ENCODE data around the gene MCL1.
"Not testable (repeated sequence)": the region's sequence is repeated elsewhere in the genome, so short reads cannot be mapped to it uniquely, and the experiment has no call there.

DNA sequence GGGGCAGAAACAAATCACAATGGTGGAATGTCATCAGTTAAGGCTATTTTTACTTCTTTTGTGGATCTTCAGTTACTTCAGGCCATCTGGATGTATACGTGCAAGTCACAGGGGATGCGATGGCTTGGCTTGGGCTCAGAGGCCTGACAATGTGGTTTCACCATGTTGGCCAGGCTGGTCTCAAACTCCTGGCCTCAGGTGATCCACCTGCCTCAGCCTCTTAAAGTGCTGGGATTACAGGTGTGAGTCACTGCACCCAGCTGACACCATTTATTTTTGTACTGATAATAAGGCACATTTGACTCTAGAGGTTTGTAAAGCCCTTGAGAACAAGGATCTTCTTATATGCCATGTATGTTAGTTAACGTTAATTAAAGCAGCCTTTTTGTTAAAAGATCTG lies 1.6 kb upstream of the MCL1 start:
- TF ChIP-seq, protein P1, sequence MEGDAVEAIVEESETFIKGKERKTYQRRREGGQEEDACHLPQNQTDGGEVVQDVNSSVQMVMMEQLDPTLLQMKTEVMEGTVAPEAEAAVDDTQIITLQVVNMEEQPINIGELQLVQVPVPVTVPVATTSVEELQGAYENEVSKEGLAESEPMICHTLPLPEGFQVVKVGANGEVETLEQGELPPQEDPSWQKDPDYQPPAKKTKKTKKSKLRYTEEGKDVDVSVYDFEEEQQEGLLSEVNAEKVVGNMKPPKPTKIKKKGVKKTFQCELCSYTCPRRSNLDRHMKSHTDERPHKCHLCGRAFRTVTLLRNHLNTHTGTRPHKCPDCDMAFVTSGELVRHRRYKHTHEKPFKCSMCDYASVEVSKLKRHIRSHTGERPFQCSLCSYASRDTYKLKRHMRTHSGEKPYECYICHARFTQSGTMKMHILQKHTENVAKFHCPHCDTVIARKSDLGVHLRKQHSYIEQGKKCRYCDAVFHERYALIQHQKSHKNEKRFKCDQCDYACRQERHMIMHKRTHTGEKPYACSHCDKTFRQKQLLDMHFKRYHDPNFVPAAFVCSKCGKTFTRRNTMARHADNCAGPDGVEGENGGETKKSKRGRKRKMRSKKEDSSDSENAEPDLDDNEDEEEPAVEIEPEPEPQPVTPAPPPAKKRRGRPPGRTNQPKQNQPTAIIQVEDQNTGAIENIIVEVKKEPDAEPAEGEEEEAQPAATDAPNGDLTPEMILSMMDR (conservative IDR thresholded peaks at IDR 0.05; ENCODE audit: low read length), result not testable (repeated sequence)
- not testable (repeated sequence) for TF ChIP-seq EZH2phosphoT487 (IDR thresholded peaks at IDR 0.05; ENCODE audit: borderline replicate concordance)
